ENCODE results near the gene SERPINB8. TPM values are rescaled to one million over a fixed set of nuclear protein-coding genes. Genes with fewer than 3 reads are reported as not detected.
"Not testable (repeated sequence)": the region's sequence is repeated elsewhere in the genome, so short reads cannot be mapped to it uniquely, and the experiment has no call there.

The SERPINB8 gene
- total RNA-seq, 2 experiments from 2014 or later: 1.5 to 2.5 TPM

GRCh38 chr18:63940008-63940407, 29.9 kb upstream of the SERPINB8 start:
- TF ChIP-seq EZH2phosphoT487 (IDR thresholded peaks at IDR 0.05; ENCODE audit: borderline replicate concordance, low read depth, low read length) (no peak), CTCF (conservative IDR thresholded peaks at IDR 0.05; ENCODE audit: low read length) (no peak)
- H2AFZ ChIP-seq (ENCODE audit: low read length): no peak overlapping the region
- no peaks in the 10 kb centered on the region for H3K36me3 ChIP-seq (ENCODE audit: insufficient read depth, low read length)
- no peak overlapping the region for H3K4me2 ChIP-seq (ENCODE audit: low read length)
- no TSS peak for BruUV-seq (replicated peaks)
- intact Hi-C loops (cut with micrococcal nuclease; ENCODE audit: unreplicated experiment): no loop called here
- CTCF ChIA-PET (ENCODE audit: unreplicated experiment): no interaction called here
- H3K4me1 ChIP-seq (ENCODE audit: insufficient read depth, low read length, poor library complexity, severe bottlenecking): peaks cover 4% of the 10 kb centered on the region
- no peaks in the 10 kb centered on the region for H3K79me2 ChIP-seq (ENCODE audit: insufficient read depth, low read depth, low read length)
- no peak overlapping the region for H3K4me3 ChIP-seq (ENCODE audit: low read depth, low read length, poor library complexity, severe bottlenecking)
- POLR2A ChIA-PET: no interaction called here
- DNase-seq (ENCODE audit: low spot score): no peak
- H3K9me2 ChIP-seq (ENCODE audit: insufficient read depth, low read length): no peaks in the 10 kb centered on the region
- no peak overlapping the region for H3K27ac ChIP-seq (ENCODE audit: low read depth, low read length, poor library complexity, severe bottlenecking)
- H3K9me3 ChIP-seq (ENCODE audit: low read length): no peaks in the 10 kb centered on the region
- H4K20me1 ChIP-seq (ENCODE audit: insufficient read depth, low read length): no peaks in the 10 kb centered on the region

- POLR2A ChIA-PET; CTCF ChIA-PET (ENCODE audit: unreplicated experiment); DNase-seq (ENCODE audit: low spot score); H3K9me3 ChIP-seq (ENCODE audit: low read length); H4K20me1 ChIP-seq (ENCODE audit: insufficient read depth, low read length); H3K27ac ChIP-seq (ENCODE audit: low read depth, low read length, poor library complexity, severe bottlenecking); BruUV-seq (replicated peaks); H3K4me1 ChIP-seq (ENCODE audit: insufficient read depth, low read length, poor library complexity, severe bottlenecking); H3K36me3 ChIP-seq (ENCODE audit: insufficient read depth, low read length); H3K4me2 ChIP-seq (ENCODE audit: low read length); H2AFZ ChIP-seq (ENCODE audit: low read length); H3K4me3 ChIP-seq (ENCODE audit: low read depth, low read length, poor library complexity, severe bottlenecking); intact Hi-C loops (cut with micrococcal nuclease; ENCODE audit: unreplicated experiment); H3K79me2 ChIP-seq (ENCODE audit: insufficient read depth, low read depth, low read length); H3K9me2 ChIP-seq (ENCODE audit: insufficient read depth, low read length): not testable (repeated sequence)
These were observed 29.3 kb upstream of the SERPINB8 start for GRCh38 chr18:63940543-63941050.

- no peak overlapping the region for H2AFZ ChIP-seq (ENCODE audit: low read length)
- intact Hi-C loops (cut with micrococcal nuclease; ENCODE audit: unreplicated experiment): no loop called here
- H3K27ac ChIP-seq (ENCODE audit: low read depth, low read length, poor library complexity, severe bottlenecking): no peak overlapping the region
- ChIA-PET CTCF (ENCODE audit: unreplicated experiment) (no interaction called here), POLR2A (no interaction called here)
- H3K4me2 ChIP-seq (ENCODE audit: low read length): no peak overlapping the region
- no peak for DNase-seq (ENCODE audit: low spot score)
- no peaks in the 10 kb centered on the region for H3K9me2 ChIP-seq (ENCODE audit: insufficient read depth, low read length)
- no peaks in the 10 kb centered on the region for H4K20me1 ChIP-seq (ENCODE audit: insufficient read depth, low read length)
- H3K4me1 ChIP-seq (ENCODE audit: insufficient read depth, low read length, poor library complexity, severe bottlenecking): no peaks in the 10 kb centered on the region
- no peaks in the 10 kb centered on the region for H3K36me3 ChIP-seq (ENCODE audit: insufficient read depth, low read length)
- no peaks in the 10 kb centered on the region for H3K79me2 ChIP-seq (ENCODE audit: insufficient read depth, low read depth, low read length)
- no peaks in the 10 kb centered on the region for H3K9me3 ChIP-seq (ENCODE audit: low read length)
- no TSS peak for BruUV-seq (replicated peaks)
- TF ChIP-seq CTCF (conservative IDR thresholded peaks at IDR 0.05; ENCODE audit: low read length) (no peak), EZH2phosphoT487 (IDR thresholded peaks at IDR 0.05; ENCODE audit: borderline replicate concordance, low read depth, low read length) (no peak)
- H3K4me3 ChIP-seq (ENCODE audit: low read depth, low read length, poor library complexity, severe bottlenecking): no peak overlapping the region
These were observed 22.7 kb upstream of the SERPINB8 start for GRCh38 chr18:63947051-63947790.

Measured in OCI-LY7 (cell line).